ENCODE measurements around the gene SSH3. TPM values are rescaled to one million over a fixed set of nuclear protein-coding genes. Genes with fewer than 3 reads are reported as not detected.

Gene SSH3
- total RNA-seq, 2 donors from 2014 or later = 23.5 to 26.2 TPM

DNA sequence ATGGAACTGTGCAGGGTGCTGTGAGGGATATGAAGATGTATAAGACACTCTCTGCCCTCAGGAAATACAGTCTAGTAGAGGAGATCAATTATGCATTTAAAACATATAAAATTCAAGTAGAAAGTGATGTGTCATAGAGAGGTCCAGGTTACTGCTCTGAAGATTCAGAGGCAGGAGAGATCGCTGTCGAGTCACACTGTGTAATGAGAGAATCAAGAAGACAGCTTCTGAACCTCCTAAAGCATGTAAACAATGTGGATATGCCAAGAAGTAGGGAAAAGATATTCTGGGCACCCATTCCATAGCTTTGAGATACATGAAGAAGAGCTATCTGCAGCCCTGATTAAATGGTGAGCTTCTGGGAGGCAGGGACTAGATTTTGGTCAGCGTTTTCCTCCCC lies 16.7 kb downstream of the SSH3 start:
- DNase-seq (ENCODE audit: low spot score) = no peak
- intact Hi-C loops (cut with DNase I) = no loop called here

DNA sequence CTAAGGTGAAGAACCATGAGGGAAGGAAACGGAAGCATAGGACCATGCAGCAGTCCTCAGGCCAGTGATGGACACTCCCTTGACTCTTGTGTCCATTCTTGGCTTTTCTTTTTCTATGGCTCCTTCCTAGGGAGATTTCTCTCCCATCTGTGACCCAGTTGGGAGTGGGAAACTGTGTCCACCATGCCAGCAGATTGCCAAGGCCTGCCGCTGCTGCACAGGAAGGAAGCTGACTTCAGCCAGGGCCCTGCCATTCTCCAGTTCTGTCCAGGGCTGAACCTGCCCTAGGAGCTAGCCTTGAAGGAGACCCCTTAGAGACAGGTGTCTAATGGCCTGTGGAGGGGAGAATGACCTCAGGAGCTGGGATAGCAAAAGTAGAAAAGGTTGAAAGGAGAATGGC lies 17.4 kb downstream of the SSH3 start:
- intact Hi-C loops (cut with DNase I) = no loop called here

DNA sequence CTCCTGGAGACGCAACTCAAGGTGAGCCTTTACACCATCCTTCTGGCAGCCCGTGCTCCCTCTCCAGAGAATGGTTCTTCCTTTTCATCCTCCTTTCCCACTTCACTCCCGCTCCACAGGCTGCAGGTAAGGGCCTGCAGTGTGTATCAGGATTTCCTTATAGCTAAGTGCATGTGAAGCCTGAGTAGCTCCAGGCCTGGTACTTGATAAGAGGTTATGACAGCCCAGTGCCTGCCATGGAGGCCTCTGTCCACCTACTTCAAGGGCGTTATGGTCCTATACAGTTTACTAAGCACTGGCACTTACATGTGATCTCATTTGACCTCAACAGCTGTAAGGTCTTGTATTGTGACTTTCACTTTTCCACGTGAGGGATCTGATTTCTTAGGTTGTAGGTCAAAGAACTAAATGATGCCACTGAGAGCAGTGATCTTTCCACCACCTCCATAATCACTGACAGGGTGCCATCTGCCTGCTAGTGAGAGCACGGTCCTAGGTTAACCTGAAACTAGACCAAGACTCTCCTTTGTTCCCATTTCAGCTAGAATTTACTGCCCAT lies 18.1 kb downstream of the SSH3 start:
- intact Hi-C loops (cut with DNase I) = no loop called here

More for the DNA sequence above, 17.4 kb downstream of the SSH3 start:
- DNase-seq (ENCODE audit: low spot score) = peak; percentile 50

GRCh38 chr11:67322049-67322448 lies 18.7 kb downstream of the SSH3 start:
- peak; percentile 25 for DNase-seq (ENCODE audit: low spot score)
- intact Hi-C loops (cut with DNase I) = no loop called here

More for the DNA sequence above, 18.1 kb downstream of the SSH3 start:
- peak; percentile 40 for DNase-seq (ENCODE audit: low spot score)

DNA sequence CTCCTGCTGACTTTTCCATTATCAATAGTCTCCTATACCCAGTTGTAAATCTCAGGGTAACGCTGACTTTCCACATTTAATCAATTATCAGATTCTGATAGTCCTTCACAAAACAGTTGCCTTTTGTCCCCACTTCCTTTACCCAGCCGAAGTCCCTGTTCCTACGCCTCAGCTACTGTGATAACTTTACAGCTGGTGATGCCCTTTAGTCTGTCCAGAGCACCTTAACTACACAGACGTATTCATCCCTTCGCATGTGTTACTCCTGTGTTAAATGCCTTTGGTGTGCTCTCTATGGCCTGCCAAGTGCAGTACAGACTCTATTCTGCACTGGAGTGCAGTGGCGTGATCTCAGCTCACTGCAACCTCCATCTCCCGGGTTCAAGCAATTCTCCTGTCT lies 20.2 kb downstream of the SSH3 start:
- intact Hi-C loops (cut with DNase I) = no loop called here
- DNase-seq (ENCODE audit: low spot score) = peak; percentile 5

- peak; percentile 8 for DNase-seq (ENCODE audit: low spot score)
- intact Hi-C loops (cut with DNase I) = no loop called here
These were observed 28.9 kb downstream of the SSH3 start for GRCh38 chr11:67332081-67332691.

DNA sequence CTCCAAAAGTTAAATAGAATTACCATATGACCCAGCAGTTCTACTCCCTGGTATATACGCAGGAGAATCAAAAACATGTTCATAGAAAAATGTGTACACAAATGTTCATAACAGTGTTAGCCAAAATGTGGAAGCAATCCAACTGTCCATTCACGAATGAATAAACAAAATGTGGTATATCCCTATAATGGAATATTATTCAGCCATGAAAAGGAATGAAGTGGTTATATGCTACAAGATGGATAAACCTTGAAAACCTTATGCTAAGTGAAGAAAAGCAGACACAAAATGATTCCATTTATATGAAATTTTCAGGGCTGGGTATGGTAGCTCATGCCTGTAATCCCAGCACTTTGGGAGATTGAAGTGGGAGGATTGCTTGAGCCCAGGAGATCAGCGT lies 33.9 kb downstream of the SSH3 start:
- DNase-seq (ENCODE audit: low spot score) = no peak

GRCh38 chr11:67344264-67344663 lies 40.9 kb downstream of the SSH3 start:
- intact Hi-C loops (cut with DNase I) = no loop called here

More for the DNA sequence above, 33.9 kb downstream of the SSH3 start:
- intact Hi-C loops (cut with DNase I) = no loop called here

DNA sequence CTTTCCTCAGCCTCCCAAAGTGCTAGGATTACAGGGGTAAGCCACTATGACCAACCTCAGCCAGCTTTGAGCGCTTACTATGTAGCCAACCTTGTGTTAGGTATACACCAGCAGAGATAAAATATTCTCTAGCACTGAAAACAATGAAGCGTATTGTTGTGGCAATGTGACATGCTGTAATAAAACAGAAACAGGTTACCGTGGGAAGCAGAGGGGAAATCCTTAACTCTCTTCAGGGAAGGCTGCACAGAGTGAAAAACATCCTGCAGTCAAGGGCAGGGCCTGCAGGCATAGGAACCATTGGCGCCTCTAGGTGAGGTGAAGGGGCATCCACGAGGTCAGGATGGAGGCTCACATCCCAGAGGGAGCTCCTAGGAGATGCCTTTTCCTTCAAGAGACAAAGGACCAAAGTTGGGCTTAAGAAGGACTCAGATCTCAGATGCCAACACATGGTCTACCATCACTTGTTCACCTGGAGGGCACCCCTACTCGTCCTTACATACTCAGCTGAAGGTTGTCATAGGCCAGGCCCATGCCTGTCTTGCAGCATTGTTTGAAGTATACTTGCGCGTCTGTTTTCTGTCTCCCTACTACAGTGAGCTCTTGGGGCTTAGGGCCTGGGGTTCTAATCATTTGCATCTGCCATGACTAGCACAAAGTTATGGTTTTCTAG lies 42.1 kb downstream of the SSH3 start:
- peak; percentile 16 for DNase-seq (ENCODE audit: low spot score)
- intact Hi-C loops (cut with DNase I) = no loop called here

More at GRCh38 chr11:67344264-67344663, 40.9 kb downstream of the SSH3 start:
- peak; percentile 58 for DNase-seq (ENCODE audit: low spot score)

DNA sequence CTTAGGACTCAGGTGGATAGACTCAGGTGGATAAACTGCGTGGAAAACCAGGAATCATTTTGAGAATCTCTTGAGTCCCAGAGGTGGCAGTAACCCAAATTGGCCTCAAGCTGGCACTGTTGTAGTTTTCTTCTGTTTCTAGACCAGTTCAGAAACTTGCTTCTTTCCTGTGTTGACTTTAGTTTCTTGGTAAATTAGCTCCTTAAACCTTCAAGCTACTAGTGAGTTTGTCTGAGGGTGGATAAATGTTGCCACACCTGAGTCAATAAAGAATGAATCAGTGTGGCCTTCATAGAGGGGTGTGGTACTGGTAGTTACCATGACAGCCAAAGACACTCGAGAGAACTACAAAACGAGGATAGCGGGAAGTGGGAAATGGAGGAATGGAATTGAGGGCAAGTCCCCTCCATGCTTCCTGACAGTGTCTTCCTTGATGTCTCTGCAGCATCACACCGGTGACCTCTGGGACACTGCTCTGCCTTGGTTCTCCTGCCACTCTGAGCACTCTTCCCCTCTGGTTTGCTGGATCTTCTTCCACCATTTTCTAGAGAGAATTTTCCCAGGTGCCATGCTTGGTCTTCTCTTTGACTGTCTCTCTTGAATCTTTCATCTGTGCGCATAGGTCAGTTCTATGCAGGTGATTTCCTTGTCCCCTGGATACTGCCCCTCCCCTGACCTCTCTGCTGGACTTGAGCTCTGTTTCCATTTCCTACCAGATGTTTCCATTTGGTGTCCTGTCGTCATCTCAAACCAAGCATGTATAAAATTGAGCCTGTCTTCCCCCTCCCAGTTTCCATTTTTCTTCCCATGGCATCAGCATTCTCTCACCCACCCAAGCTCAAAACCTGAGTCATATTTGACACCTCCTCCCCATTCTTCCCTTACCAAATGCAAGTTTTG lies 42.8 kb downstream of the SSH3 start:
- peak; percentile 42 for DNase-seq (ENCODE audit: low spot score)

DNA sequence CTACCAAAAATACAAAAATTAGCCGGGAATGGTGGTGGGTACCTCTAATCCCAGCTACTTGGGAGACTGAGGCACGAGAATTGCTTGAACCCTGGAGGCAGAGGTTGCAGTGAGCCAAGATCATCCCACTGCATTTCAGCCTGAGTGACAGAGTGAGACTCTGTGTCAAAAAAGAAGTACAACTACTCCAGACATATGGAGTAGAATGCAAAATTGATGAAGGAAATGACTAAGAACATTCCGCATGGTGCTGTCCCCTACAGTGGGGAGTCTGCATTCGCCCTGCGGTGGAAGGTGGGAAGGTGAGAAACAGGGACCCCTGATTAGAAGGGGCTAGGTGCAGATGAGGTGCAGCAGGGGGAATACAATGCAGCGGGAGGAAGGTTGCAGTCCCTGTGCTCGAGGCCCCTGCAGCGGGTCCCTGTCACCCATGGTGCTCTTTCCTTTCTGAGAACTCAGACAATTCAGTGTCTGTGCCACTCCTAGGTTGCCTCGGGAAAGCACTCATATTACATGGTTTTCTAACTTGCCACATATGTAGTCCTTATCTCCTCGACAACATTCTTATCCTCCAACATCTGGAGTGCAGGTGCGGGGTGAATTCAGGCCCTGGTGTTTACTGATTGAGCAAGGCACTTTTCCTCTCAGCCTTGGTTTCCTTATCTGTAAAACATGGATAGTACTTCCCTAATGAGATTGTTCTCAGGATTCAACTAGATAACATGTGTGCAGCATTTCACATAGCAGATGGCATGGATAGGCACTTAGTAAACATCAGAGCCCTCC lies 44.8 kb downstream of the SSH3 start:
- no peak for DNase-seq (ENCODE audit: low spot score)
- intact Hi-C loops (cut with DNase I) = no loop called here

More for the DNA sequence above, 42.8 kb downstream of the SSH3 start:
- intact Hi-C loops (cut with DNase I) = no loop called here

GRCh38 chr11:67349036-67349435 lies 45.7 kb downstream of the SSH3 start:
- no peak for DNase-seq (ENCODE audit: low spot score)
- intact Hi-C loops (cut with DNase I) = no loop called here

GRCh38 chr11:67349457-67349856 lies 46.1 kb downstream of the SSH3 start:
- no peak for DNase-seq (ENCODE audit: low spot score)
- intact Hi-C loops (cut with DNase I) = no loop called here

- intact Hi-C loops (cut with DNase I) = no loop called here
- no peak for DNase-seq (ENCODE audit: low spot score)
These were observed 46.7 kb downstream of the SSH3 start for GRCh38 chr11:67349928-67350465.

DNA sequence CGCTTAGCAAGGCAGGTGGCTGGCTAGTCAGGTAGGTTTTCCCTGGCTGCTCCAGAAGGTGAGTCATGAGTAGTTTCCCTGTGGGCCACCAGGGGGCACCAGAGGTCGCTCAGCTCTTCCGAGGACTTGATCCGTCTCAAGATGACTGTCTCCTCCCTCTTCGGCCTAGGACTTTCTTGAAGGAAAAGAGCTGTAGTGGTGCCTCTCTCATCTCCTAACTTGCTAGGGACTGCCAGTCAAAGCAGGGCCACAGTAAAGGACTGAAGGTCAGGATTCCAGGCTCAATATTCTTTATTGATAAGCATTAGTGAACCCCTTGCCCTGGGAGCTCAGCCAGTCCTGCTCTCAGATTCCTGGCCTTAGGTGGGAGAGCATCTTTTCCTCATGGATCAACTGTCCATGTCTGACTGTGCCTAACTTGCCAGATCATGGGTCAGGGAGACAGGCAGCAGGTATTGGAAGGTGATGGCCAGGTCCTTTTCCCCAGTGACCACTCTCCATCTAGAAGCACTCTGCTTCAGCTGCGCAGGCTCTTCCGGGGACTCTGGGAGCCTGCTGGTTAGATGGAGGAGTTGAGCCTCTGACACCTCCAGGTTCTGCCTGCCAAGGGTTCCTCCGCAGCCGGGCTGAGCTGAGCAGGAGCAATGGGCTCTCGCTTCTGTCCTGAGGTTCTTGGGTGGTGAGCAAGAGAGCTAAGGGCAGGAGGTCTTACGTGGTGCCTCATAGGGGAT lies 48.1 kb downstream of the SSH3 start:
- peak; percentile 90 for DNase-seq (ENCODE audit: low spot score)
- intact Hi-C loops (cut with DNase I) = no loop called here

DNA sequence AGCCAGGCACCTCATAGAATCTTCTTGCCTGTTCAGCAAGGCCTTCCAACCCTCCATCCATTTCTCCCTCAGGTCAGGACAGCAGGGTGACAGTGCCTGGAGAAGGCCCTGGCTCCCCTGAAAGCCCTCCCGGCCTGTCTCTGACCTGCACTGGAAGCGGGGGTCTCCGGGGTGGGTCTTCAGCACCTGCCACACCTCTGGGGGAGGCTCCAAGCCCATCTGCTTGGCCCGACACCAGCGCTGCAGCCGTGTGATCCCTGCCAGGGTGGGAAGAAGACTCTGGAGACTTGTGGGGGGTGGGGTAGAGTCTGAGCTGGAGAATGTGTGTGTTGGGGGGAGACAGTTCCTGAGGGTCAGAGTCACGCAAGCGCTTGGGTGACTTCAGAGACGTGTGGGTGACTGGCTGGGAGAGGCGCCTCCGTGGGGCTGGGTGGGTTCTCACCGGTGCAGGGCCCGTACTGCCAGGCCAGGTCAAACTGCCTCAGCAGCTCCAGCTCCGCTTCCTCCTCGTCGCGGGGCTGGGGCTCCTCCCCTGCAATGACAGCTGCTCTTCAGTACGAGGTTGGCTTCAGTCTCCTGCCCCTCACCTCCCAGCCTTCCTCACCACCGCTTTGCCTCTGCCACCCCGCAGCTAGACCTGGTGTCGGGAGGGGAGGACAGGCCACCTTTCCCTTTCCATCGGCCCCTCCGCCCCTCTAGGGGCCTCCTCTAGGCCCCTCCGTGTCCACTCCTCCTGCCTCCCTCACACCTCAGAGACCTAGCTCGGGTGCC lies 49.4 kb downstream of the SSH3 start:
- intact Hi-C loops (cut with DNase I) = no loop called here
- DNase-seq (ENCODE audit: low spot score) = peak; percentile 87

- intact Hi-C loops (cut with DNase I) = no loop called here
- DNase-seq (ENCODE audit: low spot score) = peak; percentile 100
These were observed 50.2 kb downstream of the SSH3 start, which contains the start of gene POLD4 for GRCh38 chr11:67353317-67354074. TSS of gene POLD4 (minus strand) at chr11:67353546. CDS start at chr11:67353399, 147 bp downstream.
